NCI-H2029 (cell line): ENCODE data around the gene FLVCR1.
"Not testable (repeated sequence)": the region's sequence is repeated elsewhere in the genome, so short reads cannot be mapped to it uniquely, and the experiment has no call there.

Source experiments
- DNase-seq: peaks from one replicate; lab custom pipeline; 2025; lab: John Stamatoyannopoulos, UW

The FLVCR1 gene

DNA sequence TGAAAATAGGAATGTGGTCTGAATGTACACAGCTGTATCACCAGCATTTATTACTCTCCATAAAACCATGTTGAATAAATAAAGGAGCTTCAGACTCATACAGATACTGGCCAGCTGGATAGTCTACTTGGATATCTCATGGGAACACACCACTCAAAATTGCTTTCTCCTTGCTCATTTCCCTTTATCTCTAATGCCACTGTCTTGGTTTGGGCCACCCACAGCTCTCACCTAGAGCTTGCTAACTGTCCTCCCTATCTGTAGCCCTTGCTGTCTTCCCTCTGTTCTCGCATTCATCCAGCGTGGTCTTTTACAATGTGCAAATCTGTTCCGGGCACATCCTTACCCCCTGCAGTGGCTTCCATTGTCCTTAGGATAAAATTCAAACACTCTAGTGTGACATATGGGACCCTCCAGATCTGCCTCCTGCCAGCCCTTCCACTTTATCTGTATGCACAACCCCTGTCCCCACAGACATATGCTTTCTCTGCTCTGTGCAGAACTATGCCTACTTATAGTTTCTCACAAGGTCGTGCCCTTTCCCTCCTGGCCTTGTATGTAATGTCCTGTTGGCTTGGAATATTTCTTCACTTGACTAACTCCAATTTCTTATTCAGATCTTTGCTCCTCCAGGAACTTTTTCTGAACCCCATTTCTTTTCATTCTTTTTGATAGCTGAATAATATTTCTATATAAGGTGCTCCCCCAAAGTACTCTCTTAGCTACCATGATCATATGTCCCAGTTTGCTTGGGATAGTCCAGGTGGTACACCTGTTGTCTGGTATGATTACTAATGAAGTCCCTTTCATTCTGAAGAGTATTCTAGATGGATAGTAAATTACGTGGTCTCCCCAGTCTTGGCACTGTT lies 2.9 kb downstream of the FLVCR1 start:
- DNase-seq = no peak

DNA sequence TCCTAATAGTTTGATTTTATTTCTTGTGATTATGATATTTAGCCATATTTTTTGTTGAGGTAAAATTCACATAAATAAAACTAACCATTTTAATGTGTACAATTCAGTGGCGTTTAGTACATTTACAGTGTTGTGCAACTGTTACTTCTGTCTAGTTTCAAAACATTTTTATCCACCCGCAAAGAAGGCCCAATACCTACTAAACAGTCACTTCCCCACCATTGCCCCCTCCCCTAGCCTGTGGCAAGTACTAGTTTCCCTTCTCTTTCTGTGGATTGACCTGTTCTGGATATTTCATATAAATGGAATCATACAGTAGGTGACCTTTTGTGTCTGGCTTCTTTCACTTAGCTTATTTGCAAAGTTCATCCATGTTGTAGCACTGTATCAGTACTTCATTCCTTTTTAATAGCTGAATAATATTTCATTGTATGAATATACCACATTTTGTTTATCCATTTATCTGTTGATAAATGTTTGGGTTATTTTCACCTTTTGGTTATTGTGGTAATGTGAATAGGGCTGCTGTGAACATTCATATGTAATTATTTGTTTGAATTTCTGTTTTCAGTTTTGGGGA lies 4.1 kb downstream of the FLVCR1 start:
- no peak for DNase-seq

DNA sequence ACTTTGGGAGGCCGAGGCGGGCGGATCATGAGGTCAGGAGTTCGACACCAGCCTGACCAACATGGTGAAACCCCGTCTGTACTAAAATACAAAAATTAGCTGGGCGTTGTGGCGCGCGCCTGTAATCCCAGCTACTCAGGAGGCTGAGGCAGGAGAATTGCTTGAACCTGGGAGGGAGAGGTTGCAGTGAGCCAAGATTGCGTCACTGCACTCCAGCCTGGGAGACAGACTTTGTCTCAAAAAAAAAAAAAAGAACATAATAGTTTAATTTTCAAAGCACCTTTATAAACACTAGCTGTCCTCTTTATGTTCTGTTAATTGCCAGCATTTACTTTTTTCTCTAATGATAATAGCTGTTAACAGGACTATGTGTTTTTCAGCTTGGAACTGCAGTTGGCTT lies 5.3 kb downstream of the FLVCR1 start:
- not testable (repeated sequence) for DNase-seq

DNA sequence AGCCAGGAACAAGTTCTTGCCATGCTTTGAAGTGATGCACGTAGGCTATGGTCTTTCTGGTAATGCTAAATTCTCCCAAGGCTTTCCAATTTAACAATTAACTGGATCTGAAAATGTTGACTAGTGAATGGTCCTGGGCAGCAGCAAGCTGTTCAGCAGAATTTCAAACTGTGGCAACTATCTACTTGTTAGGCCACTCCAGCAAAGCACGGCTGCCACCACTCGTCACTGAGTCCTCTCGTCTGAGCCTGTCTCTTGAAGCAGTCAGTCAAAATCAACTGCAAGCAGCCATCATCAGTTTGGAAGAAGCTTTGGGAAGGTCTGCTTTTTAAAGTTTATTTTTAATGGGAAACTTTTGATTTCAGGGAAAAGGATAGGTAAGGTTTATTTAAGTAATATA lies 6.1 kb downstream of the FLVCR1 start:
- DNase-seq = no peak

DNA sequence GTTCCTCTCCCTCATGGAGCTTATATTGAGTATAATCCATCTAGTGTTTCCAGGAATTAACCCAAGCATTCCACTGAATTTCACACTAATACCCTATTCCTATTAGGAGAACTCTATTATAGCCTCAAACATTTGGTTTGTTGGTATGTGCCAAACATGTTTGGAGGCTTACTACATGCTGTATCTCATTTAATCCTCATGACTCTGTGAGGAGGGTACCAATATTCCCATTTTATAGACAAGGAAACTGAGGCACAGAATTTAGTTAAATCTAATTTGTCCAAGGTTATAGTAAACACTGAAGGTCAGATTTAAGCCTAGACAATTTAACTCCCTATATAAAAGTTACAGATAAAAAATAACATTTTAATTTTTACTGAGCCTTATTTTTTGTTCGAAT lies 9.1 kb downstream of the FLVCR1 start:
- DNase-seq = no peak

DNA sequence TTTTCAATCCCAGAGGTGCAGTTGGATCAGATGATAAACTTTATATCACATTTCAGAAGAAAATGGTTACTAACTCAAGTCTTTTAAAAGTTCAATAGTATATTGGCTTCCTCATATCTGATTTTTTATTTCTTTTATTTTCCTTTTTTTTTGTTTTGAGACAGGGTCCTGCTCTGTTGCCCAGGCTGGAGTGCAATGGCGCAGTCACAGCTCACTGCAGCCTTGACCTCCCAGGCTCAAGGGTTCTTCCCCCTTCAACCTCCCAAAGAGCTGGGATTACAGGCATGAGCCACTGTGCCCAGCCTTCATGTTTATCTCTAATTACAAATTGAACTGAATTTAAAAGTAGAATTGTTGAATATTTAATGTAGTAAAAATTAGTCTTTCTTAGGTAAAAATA lies 13.9 kb downstream of the FLVCR1 start:
- DNase-seq = no peak

DNA sequence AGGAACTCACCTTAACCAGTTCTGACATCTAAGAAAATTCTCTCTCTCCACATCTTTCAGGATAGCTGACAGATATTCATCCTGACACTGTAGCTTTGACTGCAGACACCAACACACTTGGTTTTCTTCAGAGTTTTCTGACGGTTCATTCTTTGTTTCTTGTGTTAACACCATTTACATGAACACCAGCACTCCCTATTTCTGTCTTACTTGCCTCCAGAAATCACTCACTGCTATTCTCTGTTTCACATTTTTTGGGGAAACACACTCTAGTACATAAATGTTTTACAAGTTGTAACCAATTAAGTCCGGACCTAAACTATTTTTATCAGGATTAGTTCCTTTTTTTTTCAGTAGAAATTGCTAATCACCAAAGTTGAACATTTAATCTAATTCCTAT lies 15.4 kb downstream of the FLVCR1 start:
- no peak for DNase-seq

DNA sequence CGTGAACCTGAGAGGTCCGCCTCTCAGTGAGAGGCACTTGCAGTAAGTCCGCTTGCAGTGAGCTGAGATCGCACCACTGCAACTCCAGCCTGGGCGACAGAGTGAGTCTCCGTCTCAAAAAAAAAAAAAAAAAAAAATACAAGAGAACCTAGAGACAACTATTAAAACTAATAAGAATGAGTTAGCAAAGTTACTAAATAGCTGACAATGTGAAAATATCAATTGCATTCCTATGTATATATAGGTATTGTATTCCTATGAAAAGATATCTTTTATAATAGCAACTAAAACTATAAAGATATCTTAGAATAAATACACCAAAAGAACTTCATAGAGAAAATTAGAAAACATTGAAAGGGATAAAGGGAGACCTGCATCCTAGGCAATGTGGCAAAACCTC lies 20.3 kb downstream of the FLVCR1 start:
- DNase-seq = no peak

DNA sequence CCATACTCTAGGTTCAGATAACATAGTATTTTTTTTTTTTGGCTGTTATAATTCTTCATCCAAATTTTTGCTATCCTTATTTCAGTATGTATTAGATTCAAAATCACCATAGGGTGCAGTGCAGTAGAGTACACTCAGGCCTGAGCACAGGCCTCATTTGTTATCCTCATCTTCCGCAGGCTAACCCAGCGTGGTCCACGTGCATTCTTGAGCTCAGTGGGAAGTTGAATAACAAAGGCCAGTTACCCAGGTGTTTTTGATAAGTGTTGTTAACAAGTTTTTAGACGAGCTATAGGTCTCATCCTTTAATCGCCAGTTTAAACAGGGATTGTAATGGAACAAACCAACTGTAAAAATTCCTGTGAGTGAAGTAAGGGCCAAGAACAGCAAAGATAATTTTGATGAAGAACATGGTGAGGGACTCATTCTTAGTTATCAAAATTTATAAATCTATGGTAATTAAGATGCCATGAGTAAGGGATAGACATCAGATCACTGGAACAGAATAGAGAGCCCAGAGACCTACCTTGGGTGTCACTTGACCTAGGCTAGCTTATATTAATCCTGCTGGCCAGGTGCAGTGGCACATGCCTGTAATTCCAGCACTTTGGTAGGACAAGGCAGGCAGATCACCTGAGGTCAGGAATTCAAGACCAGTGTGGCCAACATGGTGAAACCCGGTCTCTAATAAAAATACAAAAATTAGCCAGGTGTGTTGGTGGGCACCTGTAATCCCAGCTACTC lies 22.0 kb downstream of the FLVCR1 start:
- no peak for DNase-seq

DNA sequence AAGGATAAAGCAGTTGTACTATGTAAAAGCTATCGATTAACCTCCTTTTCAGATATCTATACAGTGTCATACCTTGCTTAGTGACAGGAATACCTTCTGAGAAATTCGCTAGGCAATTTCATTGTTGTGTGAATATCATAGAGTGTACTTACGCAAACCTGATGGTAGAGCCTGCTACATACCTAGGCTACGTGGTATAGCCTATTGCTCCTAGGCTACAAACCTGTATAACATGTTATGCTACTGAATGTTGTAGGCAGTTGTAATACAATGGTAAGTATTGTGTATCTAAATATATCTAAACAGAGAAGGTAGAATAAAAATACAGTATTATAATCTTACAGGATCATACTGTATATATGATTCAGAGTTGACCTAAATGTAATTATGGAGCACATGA lies 26.5 kb downstream of the FLVCR1 start:
- DNase-seq = no peak

DNA sequence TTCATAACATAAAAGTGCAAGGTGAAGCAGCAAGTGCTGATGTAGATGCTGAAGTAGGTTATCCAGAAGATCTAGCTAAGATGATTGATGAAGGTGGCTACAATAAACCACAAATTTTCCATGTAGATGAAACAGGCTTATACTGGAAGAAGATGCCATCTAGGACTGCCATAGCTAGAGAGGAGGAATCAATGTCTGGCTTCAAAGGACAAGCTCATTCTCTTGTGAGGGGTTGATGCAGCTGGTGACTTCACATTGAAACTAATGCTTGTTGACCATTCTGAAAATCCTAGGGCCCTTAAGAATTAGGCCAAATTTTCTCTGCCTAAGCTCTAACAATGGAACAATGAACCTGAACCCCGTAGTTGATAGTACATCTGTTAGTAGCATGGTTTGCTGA lies 34.0 kb downstream of the FLVCR1 start:
- DNase-seq = no peak

DNA sequence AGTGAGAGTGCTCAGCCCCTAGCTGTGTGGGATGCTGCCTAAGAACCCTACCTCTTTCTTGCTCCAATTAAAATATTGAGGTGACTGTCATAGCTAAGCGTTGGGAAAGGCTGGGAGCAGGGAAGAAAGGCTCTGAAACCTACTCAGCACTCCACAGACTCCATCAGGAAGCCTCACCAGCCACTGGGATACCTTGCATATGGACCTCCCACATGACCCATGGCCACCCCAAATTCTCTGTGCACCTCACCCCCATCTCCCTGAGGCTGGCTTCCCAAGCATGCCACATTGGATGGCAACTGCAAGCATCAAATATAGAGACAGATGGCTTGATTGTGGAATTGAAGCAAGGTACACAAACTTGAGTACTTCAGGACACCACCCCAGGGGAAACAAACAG lies 41.8 kb downstream of the FLVCR1 start:
- DNase-seq = no peak

DNA sequence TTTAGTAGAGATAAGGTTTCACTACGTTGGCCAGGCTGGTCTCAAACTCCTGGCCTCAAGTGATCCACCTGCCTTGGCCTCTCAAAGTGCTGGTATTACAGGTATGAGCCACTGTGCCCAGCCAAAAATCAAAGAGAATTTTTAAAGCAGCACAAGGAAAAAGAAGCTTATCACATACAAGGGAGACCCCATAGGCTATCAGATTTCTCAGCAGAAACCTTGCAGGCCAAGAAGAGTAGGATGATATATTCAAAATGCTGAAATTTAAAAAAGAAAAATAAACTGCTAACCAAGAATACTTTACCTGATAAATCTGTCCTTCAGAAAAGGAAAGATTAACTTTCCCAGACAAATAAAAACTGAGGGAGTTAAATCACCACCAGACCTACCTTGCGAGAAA lies 43.2 kb downstream of the FLVCR1 start:
- DNase-seq = no peak

DNA sequence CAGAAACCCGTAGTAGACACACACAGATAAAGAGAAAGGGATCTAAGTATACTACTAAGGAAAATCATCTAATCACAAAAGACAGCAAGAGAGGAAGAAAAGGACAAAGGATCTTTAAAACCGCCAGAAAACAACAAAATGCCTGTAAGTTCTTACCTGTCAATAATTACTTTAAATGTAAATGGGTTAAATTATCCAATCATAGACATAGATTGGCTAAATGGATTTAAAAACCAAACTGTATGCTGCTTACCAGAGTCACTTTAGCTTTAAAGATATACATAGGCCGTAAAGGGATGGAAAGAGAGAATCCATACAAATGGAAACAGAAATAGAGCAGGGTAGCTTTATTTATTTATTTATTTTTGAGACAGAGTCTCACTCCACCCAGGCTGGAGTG lies 44.0 kb downstream of the FLVCR1 start:
- no peak for DNase-seq

DNA sequence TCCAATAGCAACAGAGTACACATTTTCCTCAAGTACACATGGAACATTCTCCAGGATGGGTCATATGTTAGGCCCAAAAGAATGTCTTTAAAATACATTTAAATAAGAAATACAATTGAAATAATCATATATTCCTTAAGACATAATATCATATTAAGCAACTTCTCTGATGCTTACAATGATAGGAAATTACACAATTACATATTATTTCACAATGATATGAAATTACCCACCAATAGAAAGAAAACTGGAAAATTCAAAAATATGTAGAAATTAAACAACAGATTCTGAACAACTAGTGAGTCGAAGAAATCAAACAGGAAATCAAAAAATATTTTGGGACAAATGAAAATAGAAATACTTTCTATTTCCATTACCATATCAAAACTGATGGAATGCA lies 45.6 kb downstream of the FLVCR1 start:
- no peak for DNase-seq

DNA sequence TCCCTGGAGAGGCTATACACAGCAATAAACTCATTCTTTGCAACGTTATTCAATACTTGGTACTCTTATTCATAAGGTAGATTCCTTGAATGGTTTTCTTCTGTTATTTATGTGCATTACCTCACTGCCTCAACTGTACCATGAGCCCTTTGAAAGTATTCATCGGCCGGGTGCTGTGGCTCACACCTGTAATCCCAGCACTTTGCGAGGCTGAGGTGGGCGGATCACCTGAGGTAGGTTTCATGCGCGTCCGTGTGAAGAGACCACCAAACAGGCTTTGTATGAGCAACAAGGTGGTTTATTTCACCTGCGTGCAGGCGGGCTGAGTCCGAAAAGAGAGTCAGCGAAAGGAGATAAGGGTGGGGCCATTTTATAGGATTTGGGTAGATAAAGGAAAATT lies 50.0 kb downstream of the FLVCR1 start:
- not testable (repeated sequence) for DNase-seq

DNA sequence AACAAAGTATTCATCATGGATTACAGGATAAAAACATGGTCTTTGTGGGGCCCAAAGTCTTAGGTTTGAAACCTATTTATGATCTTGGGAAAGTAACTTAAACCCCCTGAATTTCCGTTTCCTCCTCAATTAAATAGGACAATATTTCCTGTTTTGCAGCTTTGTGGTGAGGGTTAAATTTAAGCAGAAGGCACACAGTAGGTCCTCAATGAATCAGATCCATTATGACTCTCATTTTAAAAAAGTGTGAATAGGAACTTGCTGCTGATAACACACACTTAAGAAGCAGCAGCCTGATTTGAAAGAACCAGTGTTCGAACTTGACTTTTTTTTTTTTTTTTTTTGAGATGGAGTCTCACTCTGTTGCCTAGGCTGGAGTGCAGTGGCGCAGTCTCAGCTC lies 50.9 kb downstream of the FLVCR1 start:
- no peak for DNase-seq

DNA sequence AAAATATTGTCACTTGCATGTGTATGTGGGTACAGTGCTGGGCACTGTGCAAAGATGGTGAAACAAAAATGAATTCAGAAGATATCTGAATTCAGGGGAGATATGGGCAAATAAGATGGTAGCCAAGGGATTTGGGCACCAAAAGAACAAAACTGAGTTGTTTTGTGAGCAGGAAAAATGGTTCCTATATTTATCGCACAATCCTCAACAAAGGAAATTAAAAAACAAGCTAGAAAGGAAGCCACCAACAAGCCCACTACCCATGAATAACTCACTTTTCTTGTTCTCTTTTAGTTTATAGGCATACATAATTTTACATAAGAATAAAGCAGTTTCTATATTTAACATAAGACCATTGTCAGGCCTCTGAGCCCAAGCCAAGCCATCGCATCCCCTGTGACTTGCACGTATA lies 51.6 kb downstream of the FLVCR1 start:
- DNase-seq = no peak

DNA sequence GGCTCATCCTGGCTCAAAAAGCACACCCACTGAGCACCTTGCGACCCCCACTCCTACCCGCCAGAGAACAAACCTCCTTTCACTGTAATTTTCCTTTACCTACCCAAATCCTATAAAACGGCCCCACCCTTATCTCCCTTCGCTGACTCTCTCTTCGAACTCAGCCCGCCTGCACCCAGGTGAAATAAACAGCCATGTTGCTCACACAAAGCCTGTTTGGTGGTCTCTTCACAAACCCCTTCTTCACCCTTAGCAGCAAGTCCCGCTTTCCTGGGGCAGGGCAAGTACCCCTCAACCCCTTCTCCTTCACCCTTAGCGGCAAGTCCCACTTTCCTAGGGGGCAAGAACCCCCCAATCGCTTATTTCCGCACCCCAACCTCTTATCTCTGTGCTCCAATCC lies 52.1 kb downstream of the FLVCR1 start:
- DNase-seq = not testable (repeated sequence)

DNA sequence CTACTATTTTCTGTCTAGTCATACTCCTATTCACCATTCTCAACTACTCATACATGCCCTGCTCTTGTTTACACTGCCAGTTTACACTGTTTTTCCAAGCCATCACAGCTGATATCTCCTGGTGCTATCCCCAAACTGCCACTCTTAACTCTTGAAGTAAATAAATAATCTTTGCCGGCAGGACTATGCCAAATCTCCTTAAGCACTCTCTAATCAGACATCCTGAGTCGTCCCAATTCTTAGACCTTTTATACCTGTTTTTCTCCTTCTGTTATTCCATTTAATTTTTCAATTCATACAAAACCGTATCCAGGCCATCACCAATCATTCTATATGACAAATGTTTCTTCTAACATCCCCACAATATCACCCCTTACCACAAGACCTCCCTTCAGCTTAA lies 55.6 kb downstream of the FLVCR1 start:
- DNase-seq = not testable (repeated sequence)

DNA sequence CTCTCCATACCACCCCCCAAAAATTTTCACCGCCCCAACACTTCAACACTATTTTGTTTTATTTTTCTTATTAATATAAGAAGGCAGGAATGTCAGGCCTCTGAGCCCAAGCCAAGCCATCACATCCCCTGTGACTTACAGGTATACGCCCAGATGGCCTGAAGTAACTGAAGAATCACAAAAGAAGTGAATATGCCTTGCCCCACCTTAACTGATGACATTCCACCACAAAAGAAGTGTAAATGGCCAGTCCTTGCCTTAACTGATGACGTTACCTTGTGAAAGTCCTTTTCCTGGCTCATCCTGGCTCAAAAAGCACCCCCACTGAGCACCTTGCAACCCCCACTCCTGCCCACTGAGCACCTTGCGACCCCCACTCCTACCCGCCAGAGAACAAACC lies 56.0 kb downstream of the FLVCR1 start:
- not testable (repeated sequence) for DNase-seq

DNA sequence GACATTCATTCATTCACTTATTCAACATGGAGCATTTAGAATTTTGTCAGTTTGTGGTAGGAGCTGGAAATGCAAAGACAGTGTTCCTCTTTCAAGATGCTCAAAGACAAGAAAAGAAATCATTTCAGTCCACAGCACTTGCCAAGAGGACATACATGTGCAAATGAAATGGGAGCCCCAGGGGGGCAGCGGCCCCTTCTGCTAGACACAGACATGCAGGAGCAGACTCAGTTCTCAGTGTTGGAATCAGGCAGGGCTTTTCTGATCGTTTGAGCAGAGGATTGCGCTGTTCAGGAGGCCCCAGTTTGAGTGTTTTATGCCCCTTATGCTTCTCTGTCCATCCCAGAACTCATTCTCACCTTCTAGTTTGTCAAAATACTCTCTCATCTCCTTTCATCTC lies 56.7 kb downstream of the FLVCR1 start:
- DNase-seq = no peak
